GM12892 (cell line): ENCODE measurements around the gene PIWIL4.

Experiments
- POLR2A ChIP-seq: IDR thresholded peaks from 2 replicates; pipeline ENCODE4 v1.6.1; 2011; ENCODE audit warnings: low read depth, low read length, control low read depth
- POLR2AphosphoS5 ChIP-seq: IDR thresholded peaks from 2 replicates; pipeline ENCODE4 v1.6.1; 2011; ENCODE audit warnings: low read depth, low read length, control low read depth
- TAF1 ChIP-seq: IDR thresholded peaks from 2 replicates; pipeline ENCODE4 v1.6.1; 2011; ENCODE audit warnings: low read depth, mild to moderate bottlenecking, control low read depth, low read length, borderline replicate concordance

DNA sequence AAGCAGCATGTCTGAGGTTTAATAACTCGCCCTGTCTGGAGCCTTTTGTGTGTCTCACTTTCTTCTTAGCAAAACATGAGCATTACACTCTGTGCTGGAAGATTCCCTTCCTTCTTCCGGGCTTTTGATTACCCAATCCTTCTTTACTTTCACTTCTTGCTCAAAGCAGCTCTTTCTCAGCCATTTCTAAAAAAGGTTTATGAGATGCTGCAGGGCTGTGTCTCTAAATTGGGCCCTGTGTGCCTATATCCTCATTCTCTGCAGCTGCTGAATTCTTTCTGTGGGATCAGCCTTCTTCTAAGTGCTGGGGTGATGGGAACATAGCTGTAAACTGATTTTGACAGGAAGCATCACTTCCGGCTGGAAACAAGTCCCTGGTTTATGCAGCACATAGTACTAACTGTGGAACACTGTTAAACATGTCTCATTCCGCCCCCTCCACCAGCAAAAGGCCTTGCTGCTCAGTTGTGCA is 71.8 kb downstream of the PIWIL4 start:
- TF ChIP-seq POLR2A, result no peak
- TF ChIP-seq POLR2AphosphoS5, result no peak
- no peak for TF ChIP-seq TAF1
